Liver (tissue), 9 donors: ENCODE measurements around the gene IGF2BP2. TPM values are rescaled to one million over a fixed set of nuclear protein-coding genes. Genes with fewer than 3 reads are reported as not detected.

Source experiments
- DNase-seq: peaks from one replicate; pipeline ENCODE4 v3.0.0-alpha.2; 2017; ENCODE audit warnings: low spot score
- H3K27ac ChIP-seq, 2 donors: one replicate each; pipeline ENCODE4 v1.7.0; 2013; ENCODE audit warnings: inconsistent platforms in 2 of 2, low read length in 2 of 2, control low read depth in 1 of 2, low read depth in 1 of 2, mild to moderate bottlenecking in 1 of 2
- H3K27me3 ChIP-seq, 4 donors: one replicate each; pipeline versions ENCODE4 v1.6.1 to v1.7.0; 2013; ENCODE audit warnings: low read length in 3 of 4, inconsistent platforms in 1 of 4, mild to moderate bottlenecking in 1 of 4, moderate library complexity in 1 of 4; ENCODE audit not compliant: control insufficient read depth in 4 of 4, insufficient read depth in 4 of 4
- H3K36me3 ChIP-seq, 4 donors: one replicate each; pipeline versions ENCODE4 v1.6.1 to v1.7.0; 2013; ENCODE audit warnings: low read length in 3 of 4, mild to moderate bottlenecking in 3 of 4, low read depth in 1 of 4, moderate library complexity in 1 of 4; ENCODE audit not compliant: control insufficient read depth in 4 of 4, insufficient read depth in 3 of 4
- H3K4me1 ChIP-seq, 4 donors: one replicate each; pipeline versions ENCODE4 v1.6.1 to v1.7.0; 2013; ENCODE audit warnings: low read length in 3 of 4, mild to moderate bottlenecking in 3 of 4, moderate library complexity in 1 of 4; ENCODE audit not compliant: control insufficient read depth in 4 of 4, insufficient read depth in 4 of 4
- H3K4me3 ChIP-seq, 3 donors: one replicate each; pipeline versions ENCODE4 v1.6.1 to v1.7.0; 2013; ENCODE audit warnings: low read length in 3 of 3, control low read depth in 1 of 3, low read depth in 1 of 3, mild to moderate bottlenecking in 1 of 3
- H3K9ac ChIP-seq, 2 donors: one replicate each; pipeline ENCODE4 v1.7.0; 2013; ENCODE audit warnings: low read length in 2 of 2, mild to moderate bottlenecking in 2 of 2, moderate library complexity in 2 of 2, control low read depth in 1 of 2, low read depth in 1 of 2
- H3K9me3 ChIP-seq, 4 donors: one replicate each; pipeline versions ENCODE4 v1.6.1 to v1.7.0; 2013; ENCODE audit warnings: low read length in 3 of 4; ENCODE audit not compliant: control insufficient read depth in 4 of 4
- EGR1 ChIP-seq, 2 donors: IDR thresholded peaks; 2 replicates each; pipeline ENCODE4 v1.6.1; 2016 to 2018; ENCODE audit warnings: antibody characterized with exemption in 2 of 2, low read depth in 2 of 2
- FOXA1 ChIP-seq: IDR thresholded peaks from 2 replicates; pipeline ENCODE4 v1.6.1; 2016; ENCODE audit warnings: antibody characterized with exemption
- FOXA2 ChIP-seq: IDR thresholded peaks from 2 replicates; pipeline ENCODE4 v1.6.1; 2016; ENCODE audit warnings: antibody characterized with exemption
- GABPA ChIP-seq, 2 donors: IDR thresholded peaks in 1 of 2; conservative IDR thresholded peaks in 1 of 2; 2 replicates each; pipeline ENCODE4 v1.6.1; 2016; ENCODE audit warnings: antibody characterized with exemption in 2 of 2, mild to moderate bottlenecking in 1 of 2, moderate library complexity in 1 of 2
- HNF4A ChIP-seq, 2 donors: conservative IDR thresholded peaks; 2 replicates each; pipeline ENCODE4 v1.6.1; 2016; ENCODE audit warnings: antibody characterized with exemption in 2 of 2, mild to moderate bottlenecking in 2 of 2
- HNF4G ChIP-seq: IDR thresholded peaks from 2 replicates; pipeline ENCODE4 v1.6.1; 2016; ENCODE audit warnings: antibody characterized with exemption
- JUND ChIP-seq, 2 donors: IDR thresholded peaks; 2 replicates each; pipeline ENCODE4 v1.6.1; 2016; ENCODE audit warnings: antibody characterized with exemption in 2 of 2
- NR2F2 ChIP-seq: IDR thresholded peaks from 2 replicates; pipeline ENCODE4 v1.6.1; 2016; ENCODE audit warnings: antibody characterized with exemption
- RAD21 ChIP-seq, 2 donors: IDR thresholded peaks; 2 replicates each; pipeline ENCODE4 v1.6.1; 2016; ENCODE audit warnings: antibody characterized with exemption in 2 of 2, mild to moderate bottlenecking in 2 of 2
- RXRA ChIP-seq, 2 donors: IDR thresholded peaks; 2 replicates each; pipeline ENCODE4 v1.6.1; 2017 to 2018; ENCODE audit warnings: antibody characterized with exemption in 2 of 2, mild to moderate bottlenecking in 1 of 2
- TAF1 ChIP-seq: conservative IDR thresholded peaks from 2 replicates; pipeline ENCODE4 v1.6.1; 2016; ENCODE audit warnings: antibody characterized with exemption, mild to moderate bottlenecking
- WGBS: extraction: QIAGEN DNeasy Blood & Tissue Kit; methylation state at CpG from one replicate; pipeline ENCODE4 v1.1.7; 2013; 5-methylcytosine and 5-hydroxymethylcytosine counted together
- polyA plus RNA-seq, 2 donors: library from polyadenylated mRNA; stranded (reverse) in 1 of 2; unstranded in 1 of 2; fragments of 200-250 nt in 1 of 2; fragments of >200 nt in 1 of 2; fragmentation: Nextera tagmentation in 1 of 2; extraction: Ambion mirVana in 1 of 2; gene quantifications; one replicate each; pipeline versions ENCODE4 v1.2.1 to v1.2.3, GENCODE V29; 2013 to 2015
- total RNA-seq, 2 donors: library from RNA; depleted of rRNA; stranded (reverse); fragments of >200 nt; gene quantifications; one replicate each; pipeline ENCODE4 v1.2.3, GENCODE V29; 2014
- TF ChIP-seq, protein P1 (sequence below): IDR thresholded peaks from 2 replicates; pipeline ENCODE4 v1.6.1; 2016; ENCODE audit warnings: antibody characterized with exemption
- TF ChIP-seq, protein P2 (sequence below): IDR thresholded peaks from 2 replicates; pipeline ENCODE4 v1.6.1; 2016; ENCODE audit warnings: antibody characterized with exemption, mild to moderate bottlenecking
- TF ChIP-seq, protein P3 (sequence below): fragments of 150-350 bp; IDR thresholded peaks from 2 replicates; pipeline ENCODE4 v1.5.1; 2017; ENCODE audit warnings: improper control_type of control experiment, low read depth, low read length; ENCODE audit not compliant: missing input control
- TF ChIP-seq, protein P4 (sequence below): IDR thresholded peaks from 2 replicates; pipeline ENCODE4 v1.6.1; 2016; ENCODE audit warnings: antibody characterized with exemption
- donor health status: healthy.
- donor health status: healthy.
- donor health status: healthy.
- donor health status: healthy.
- donor health status: healthy.

The IGF2BP2 gene
- total and polyA plus RNA-seq, 4 donors = 0.67 to 35.0 (median 1.7) TPM

DNA sequence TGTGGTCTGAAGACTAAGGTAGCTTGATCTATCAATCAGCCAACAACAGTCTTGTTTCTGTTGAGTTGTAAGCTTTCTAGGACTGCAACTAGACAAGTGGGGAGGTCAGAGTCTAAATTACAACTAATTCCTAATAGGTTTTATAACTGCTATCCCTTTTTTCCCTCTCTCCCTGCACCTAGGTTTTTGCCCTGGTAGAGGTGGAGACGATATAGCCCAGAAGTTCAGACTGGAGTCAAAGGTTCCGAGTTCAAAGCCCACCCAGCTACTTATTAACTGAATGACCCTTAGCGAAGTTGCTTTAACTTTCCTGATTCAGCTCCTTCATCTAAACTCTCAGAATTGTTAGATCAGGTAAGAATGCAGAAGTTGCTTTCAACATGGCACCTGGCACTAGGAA, 100.6 kb downstream of the IGF2BP2 start:
- Histone ChIP-seq H3K4me1 (no peaks in the 10 kb centered on the region), H3K36me3 (no peaks in the 10 kb centered on the region), H3K27me3 (no peaks in the 10 kb centered on the region), H3K27ac (no peak overlapping the region), H3K4me3 (no peak overlapping the region), H3K9me3 (peaks cover 0 to 2% (median under 1%) of the 10 kb centered on the region in 4 donors), H3K9ac (no peak overlapping the region)
- no peak for DNase-seq
- WGBS = 65% methylated on average over 3 of the region's 3 CpGs
- TF ChIP-seq RXRA (IDR thresholded peaks at IDR 0.05) = no peak

DNA sequence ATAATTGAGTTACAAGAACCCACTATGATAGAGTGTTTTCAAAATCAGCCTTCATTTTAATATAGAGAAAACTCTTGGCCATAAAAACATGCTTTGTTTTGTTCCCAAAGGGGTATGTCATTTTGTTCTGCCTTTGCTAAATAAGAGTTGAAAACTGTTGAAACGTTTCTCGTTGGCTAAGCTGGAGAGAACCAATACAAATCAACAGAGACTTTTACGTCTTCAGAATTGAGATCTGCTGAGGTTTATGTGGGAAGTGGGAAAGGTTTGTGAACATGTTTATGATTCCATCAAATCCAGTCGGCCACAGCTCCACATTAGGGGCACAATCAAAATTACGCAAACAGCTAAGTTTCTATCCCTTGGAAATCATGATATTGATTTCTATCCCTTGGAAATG, 102.0 kb downstream of the IGF2BP2 start:
- Histone ChIP-seq H3K27me3 (no peaks in the 10 kb centered on the region), H3K4me3 (no peak overlapping the region), H3K36me3 (no peaks in the 10 kb centered on the region), H3K9ac (no peak overlapping the region), H3K9me3 (peaks cover 0 to 2% (median under 1%) of the 10 kb centered on the region in 4 donors), H3K27ac (no peak overlapping the region), H3K4me1 (no peaks in the 10 kb centered on the region)
- DNase-seq = no peak
- 84% methylated on average over 5 of the region's 5 CpGs for WGBS
- TF ChIP-seq, protein P1, sequence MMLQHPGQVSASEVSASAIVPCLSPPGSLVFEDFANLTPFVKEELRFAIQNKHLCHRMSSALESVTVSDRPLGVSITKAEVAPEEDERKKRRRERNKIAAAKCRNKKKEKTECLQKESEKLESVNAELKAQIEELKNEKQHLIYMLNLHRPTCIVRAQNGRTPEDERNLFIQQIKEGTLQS = no peak
- TF ChIP-seq RAD21 (IDR thresholded peaks at IDR 0.05) (no peak), NR2F2 (no peak), FOXA1 (no peak), EGR1 (IDR thresholded peaks at IDR 0.05; ENCODE audit: low read depth in 2 of 2) (no peak), TAF1 (no peak), JUND (IDR thresholded peaks at IDR 0.05) (no peak), RXRA (IDR thresholded peaks at IDR 0.05) (no peak), GABPA (IDR thresholded peaks at IDR 0.05 in 1 of 2, conservative IDR thresholded peaks at IDR 0.05 in 1 of 2) (no peak)
- TF ChIP-seq, protein P2, sequence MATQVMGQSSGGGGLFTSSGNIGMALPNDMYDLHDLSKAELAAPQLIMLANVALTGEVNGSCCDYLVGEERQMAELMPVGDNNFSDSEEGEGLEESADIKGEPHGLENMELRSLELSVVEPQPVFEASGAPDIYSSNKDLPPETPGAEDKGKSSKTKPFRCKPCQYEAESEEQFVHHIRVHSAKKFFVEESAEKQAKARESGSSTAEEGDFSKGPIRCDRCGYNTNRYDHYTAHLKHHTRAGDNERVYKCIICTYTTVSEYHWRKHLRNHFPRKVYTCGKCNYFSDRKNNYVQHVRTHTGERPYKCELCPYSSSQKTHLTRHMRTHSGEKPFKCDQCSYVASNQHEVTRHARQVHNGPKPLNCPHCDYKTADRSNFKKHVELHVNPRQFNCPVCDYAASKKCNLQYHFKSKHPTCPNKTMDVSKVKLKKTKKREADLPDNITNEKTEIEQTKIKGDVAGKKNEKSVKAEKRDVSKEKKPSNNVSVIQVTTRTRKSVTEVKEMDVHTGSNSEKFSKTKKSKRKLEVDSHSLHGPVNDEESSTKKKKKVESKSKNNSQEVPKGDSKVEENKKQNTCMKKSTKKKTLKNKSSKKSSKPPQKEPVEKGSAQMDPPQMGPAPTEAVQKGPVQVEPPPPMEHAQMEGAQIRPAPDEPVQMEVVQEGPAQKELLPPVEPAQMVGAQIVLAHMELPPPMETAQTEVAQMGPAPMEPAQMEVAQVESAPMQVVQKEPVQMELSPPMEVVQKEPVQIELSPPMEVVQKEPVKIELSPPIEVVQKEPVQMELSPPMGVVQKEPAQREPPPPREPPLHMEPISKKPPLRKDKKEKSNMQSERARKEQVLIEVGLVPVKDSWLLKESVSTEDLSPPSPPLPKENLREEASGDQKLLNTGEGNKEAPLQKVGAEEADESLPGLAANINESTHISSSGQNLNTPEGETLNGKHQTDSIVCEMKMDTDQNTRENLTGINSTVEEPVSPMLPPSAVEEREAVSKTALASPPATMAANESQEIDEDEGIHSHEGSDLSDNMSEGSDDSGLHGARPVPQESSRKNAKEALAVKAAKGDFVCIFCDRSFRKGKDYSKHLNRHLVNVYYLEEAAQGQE = no peak
- TF ChIP-seq, protein P3, sequence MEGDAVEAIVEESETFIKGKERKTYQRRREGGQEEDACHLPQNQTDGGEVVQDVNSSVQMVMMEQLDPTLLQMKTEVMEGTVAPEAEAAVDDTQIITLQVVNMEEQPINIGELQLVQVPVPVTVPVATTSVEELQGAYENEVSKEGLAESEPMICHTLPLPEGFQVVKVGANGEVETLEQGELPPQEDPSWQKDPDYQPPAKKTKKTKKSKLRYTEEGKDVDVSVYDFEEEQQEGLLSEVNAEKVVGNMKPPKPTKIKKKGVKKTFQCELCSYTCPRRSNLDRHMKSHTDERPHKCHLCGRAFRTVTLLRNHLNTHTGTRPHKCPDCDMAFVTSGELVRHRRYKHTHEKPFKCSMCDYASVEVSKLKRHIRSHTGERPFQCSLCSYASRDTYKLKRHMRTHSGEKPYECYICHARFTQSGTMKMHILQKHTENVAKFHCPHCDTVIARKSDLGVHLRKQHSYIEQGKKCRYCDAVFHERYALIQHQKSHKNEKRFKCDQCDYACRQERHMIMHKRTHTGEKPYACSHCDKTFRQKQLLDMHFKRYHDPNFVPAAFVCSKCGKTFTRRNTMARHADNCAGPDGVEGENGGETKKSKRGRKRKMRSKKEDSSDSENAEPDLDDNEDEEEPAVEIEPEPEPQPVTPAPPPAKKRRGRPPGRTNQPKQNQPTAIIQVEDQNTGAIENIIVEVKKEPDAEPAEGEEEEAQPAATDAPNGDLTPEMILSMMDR = no peak

DNA sequence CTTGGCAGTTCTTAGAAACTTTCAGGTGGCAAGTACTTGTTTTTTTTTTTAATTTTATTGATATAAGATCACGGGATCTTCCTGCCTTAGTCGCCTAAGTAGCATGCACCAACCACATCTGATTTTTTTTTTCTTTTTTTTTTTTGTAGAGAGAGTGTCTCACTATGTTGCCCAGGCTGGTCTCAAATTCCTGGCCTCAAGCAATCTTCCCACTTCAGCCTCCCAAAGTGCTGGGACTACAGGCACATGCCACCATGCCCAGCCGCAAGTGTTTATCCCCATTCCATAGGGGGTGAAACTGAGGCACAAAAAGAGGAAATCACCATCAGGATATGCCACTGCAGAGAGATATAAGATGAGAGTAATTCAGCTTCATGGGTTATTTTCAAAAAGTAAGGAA, 102.9 kb downstream of the IGF2BP2 start:
- H3K4me1 ChIP-seq = no peaks in the 10 kb centered on the region
- 89% methylated on average over 3 of the region's 3 CpGs for WGBS
- no peak overlapping the region for H3K9ac ChIP-seq
- H3K9me3 ChIP-seq = peaks cover 0 to 2% (median under 1%) of the 10 kb centered on the region in 4 donors
- no peak for DNase-seq
- no peak overlapping the region for H3K27ac ChIP-seq
- TF ChIP-seq FOXA2 = no peak
- TF ChIP-seq, protein P1 = no peak
- no peak for TF ChIP-seq EGR1 (IDR thresholded peaks at IDR 0.05; ENCODE audit: low read depth in 2 of 2)
- TF ChIP-seq, protein P2 = no peak
- no peak for TF ChIP-seq JUND (IDR thresholded peaks at IDR 0.05)
- TF ChIP-seq HNF4A (conservative IDR thresholded peaks at IDR 0.05) = no peak
- TF ChIP-seq TAF1 = no peak
- TF ChIP-seq RAD21 (IDR thresholded peaks at IDR 0.05) = no peak
- TF ChIP-seq HNF4G = no peak
- TF ChIP-seq GABPA (IDR thresholded peaks at IDR 0.05 in 1 of 2, conservative IDR thresholded peaks at IDR 0.05 in 1 of 2) = no peak
- no peak for TF ChIP-seq NR2F2
- TF ChIP-seq, protein P4, sequence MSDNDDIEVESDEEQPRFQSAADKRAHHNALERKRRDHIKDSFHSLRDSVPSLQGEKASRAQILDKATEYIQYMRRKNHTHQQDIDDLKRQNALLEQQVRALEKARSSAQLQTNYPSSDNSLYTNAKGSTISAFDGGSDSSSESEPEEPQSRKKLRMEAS = no peak
- H3K27me3 ChIP-seq = no peaks in the 10 kb centered on the region
- H3K4me3 ChIP-seq = no peak overlapping the region
- H3K36me3 ChIP-seq = no peaks in the 10 kb centered on the region
